ENCODE results near the gene CCDC74A.
"Not testable (repeated sequence)": the region's sequence is repeated elsewhere in the genome, so short reads cannot be mapped to it uniquely, and the experiment has no call there.

Gene CCDC74A

GRCh38 chr2:131544813-131545165 lies 17.1 kb downstream of the CCDC74A start:
- not testable (repeated sequence) for DNase-seq (ENCODE audit: extremely low read depth in 1 of 2, low read depth in 1 of 2)

- no peak for DNase-seq (ENCODE audit: extremely low read depth in 1 of 2, low read depth in 1 of 2)
These were observed 25.2 kb downstream of the CCDC74A start for GRCh38 chr2:131552871-131553270.

GRCh38 chr2:131556998-131557397 lies 29.3 kb downstream of the CCDC74A start:
- no peak for DNase-seq (ENCODE audit: extremely low read depth in 1 of 2, low read depth in 1 of 2)

- DNase-seq (ENCODE audit: extremely low read depth in 1 of 2, low read depth in 1 of 2) = no peak
These were observed 30.1 kb downstream of the CCDC74A start for GRCh38 chr2:131557558-131558321.

- no peak for DNase-seq (ENCODE audit: extremely low read depth in 1 of 2, low read depth in 1 of 2)
These were observed 38.7 kb downstream of the CCDC74A start for GRCh38 chr2:131566371-131566770.

GRCh38 chr2:131567891-131568290 lies 40.2 kb downstream of the CCDC74A start:
- DNase-seq (ENCODE audit: extremely low read depth in 1 of 2, low read depth in 1 of 2) = no peak

- DNase-seq (ENCODE audit: extremely low read depth in 1 of 2, low read depth in 1 of 2) = not testable (repeated sequence)
These were observed 40.7 kb downstream of the CCDC74A start for GRCh38 chr2:131568401-131568800.

- no peak for DNase-seq (ENCODE audit: extremely low read depth in 1 of 2, low read depth in 1 of 2)
These were observed 44.5 kb downstream of the CCDC74A start for GRCh38 chr2:131572175-131572574.

- DNase-seq (ENCODE audit: extremely low read depth in 1 of 2, low read depth in 1 of 2) = no peak
These were observed 50.1 kb downstream of the CCDC74A start for GRCh38 chr2:131577812-131578211.

- no peak for DNase-seq (ENCODE audit: extremely low read depth in 1 of 2, low read depth in 1 of 2)
These were observed 52.5 kb downstream of the CCDC74A start for GRCh38 chr2:131580187-131580586.

Measured in activated CD8-positive, alpha-beta memory T cell treated with anti-CD3 and anti-CD28 coated beads for 1 hour (primary cell).